HG02623 (cell line): ENCODE data around the gene PRKCH.

ENCODE experiments used
- ATAC-seq: cut with Tn5 transposase; IDR thresholded peaks from one replicate; pipeline ENCODE4 v1.9.1; 2021; ENCODE audit warnings: moderate library complexity; ENCODE audit not compliant: unreplicated experiment

The PRKCH gene

DNA sequence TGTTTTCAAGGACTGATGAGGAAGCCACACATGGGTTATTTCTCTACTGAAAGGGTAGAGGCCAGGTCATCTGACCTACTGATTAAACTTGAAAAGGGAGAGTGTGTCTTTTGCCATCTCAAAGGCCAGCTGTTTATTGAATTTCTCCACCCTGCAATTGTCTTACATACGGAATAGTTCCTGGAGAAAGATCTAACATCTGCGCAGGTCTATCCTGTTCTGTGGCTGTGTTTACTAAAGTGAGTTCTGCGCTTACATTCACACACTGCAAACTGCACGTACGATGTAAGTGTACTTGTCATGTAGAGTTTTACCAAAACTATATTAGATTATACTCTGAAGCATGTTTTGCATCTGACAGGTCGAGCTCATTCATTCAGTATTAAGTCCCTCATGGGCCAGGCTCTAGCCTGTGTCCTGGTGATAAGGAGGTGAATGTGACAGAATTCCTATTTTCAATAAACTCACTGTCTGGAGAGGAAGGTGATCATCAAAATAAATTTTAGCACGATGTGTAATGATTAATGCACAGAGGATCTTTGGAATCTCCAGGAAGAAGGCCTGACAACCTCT is 96.6 kb downstream of the PRKCH start:
- ATAC-seq, result no peak

DNA sequence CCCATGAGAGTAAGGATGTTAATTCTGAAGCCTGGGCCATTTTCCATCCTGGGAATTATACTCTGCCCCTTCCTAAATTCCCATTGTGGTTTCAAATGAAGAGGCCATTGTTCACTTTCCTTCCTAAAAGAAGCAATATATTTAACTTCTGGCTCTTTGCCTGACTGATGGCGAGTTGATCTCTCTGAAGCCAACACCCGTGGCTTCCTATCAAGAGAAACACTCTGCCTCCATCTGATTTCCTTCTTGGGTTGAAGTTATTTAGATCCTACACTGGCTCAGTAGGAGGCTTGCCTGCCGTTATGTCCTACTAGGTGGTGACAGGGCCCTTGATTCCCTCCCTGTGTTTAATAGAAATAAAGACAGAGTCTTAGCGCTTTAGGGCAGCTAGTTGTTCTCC is 97.4 kb downstream of the PRKCH start:
- no peak for ATAC-seq

DNA sequence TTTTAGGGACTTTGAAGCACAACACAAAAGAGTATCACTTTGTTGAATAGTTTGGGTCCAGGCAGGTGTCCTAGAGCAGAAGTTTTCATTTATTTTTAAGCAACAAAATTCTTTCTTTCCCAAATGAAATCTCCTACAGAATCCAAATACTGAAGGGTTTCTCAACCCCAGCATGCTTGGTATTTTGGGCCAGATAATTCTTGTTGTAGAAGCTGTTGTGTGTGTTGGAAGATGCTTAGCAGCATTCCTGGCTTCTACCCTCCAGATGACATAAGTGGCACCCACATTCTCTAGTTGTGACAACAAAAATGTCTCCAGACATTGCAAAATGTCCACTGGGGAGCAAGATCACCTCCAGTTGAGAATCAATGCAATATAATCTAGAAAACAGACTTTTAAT is 97.8 kb downstream of the PRKCH start:
- no peak for ATAC-seq

DNA sequence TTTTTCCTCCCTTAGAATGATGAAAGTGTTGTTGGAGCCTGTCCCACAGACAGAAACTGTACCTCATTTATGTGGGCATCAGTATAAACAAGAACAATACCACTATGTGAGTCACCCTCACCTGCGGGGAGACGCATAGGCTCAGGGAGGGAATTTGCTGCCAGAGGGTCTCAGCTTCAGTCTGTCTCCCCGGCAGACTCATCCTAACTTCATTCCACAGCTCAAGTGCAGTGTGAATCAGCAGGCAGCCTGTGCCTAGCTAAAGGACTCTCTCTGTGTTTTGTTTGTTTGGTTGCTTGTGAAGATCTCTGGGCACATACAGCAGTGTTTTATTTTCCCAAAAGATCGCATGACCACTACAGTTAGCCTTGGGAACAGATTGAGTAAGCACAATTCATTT is 98.9 kb downstream of the PRKCH start:
- ATAC-seq, result no peak

DNA sequence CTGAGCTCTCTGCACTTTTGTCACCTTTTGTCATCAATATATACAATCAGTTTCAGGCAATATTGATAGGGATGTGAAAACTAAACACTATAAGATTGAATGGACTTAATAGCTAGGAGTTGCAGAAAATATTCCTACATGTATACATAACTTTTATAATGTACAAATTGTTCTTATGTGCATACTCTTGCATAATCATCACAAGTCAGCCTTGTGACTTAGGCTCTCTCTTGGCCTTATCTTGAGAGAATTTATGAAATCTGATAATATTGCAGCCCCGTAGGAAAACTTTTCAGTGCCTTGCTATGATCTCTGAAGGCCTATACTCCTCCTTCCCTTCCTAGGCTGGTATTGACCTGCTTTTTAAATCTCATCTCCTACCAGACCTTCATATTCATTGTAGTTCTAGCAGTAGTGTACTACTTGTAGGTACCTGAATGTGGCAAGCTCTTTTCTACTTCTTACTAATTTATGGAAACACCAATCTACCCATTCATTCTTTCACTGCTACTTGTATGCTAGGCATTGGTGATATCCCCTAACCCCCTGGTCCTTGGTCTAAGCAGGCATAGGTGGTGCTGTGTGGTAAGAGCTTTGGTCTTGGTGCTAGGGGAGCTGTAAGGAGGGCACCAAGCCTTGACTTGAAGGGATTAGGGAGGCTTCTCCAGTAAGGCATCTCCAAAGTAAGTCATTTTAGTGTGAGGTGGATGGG is 100.0 kb downstream of the PRKCH start:
- no peak for ATAC-seq

DNA sequence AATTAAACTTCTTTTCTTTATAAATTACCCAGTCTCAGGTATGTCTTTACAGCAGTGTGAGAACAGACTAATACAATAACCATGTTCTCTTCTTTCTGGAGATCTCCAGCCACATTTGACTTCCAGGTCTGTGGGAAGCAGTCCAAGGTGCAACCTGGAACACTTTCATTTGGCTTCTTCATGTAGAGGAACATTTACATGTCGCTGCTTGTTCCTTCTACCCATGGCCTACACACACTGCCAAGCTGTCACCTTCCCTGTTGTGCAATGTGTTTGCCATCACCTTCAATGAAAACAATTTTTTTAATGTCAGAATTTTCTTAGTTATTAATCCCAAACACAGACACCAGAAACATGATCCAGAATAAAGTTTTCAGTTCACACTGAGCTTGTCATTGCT is 104.7 kb downstream of the PRKCH start:
- ATAC-seq, result no peak

DNA sequence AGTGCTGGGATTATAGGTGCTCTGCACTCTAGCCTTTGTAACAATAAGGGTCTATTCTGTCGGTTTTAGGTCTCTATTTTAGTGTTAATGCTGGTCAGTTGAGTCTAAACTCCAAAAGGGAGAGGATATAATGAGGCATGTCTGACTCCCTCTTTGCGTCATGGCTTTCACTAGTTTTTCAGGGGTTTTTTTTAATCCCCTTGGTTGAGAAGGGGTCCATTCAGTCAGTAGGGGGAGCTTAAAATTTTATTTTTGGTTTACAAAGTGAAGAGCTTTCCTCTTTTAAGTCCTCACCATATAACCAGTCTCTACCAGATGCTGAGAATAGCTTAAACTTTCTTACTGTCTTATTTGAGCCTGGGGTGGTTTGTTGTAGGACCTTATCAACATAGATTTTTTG is 106.9 kb downstream of the PRKCH start:
- ATAC-seq, result no peak

DNA sequence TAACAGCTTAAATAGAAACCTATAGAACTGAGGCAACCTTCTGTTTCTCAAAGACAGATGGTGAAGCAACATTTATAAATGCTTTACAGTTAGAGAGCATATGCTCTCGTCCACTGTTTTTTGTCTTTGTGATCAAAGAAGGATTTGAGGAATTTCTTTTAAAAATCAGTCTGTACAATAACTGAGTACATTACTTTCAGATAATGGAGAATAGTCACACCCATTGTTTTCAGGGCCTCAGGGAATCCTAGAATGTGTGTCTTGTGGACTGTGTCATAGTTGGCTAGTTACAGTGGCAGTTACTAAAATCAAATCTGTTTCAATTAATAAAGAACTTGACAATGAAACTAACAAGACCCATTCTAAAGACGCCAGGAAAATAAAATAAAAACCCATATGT is 107.9 kb downstream of the PRKCH start:
- no peak for ATAC-seq

DNA sequence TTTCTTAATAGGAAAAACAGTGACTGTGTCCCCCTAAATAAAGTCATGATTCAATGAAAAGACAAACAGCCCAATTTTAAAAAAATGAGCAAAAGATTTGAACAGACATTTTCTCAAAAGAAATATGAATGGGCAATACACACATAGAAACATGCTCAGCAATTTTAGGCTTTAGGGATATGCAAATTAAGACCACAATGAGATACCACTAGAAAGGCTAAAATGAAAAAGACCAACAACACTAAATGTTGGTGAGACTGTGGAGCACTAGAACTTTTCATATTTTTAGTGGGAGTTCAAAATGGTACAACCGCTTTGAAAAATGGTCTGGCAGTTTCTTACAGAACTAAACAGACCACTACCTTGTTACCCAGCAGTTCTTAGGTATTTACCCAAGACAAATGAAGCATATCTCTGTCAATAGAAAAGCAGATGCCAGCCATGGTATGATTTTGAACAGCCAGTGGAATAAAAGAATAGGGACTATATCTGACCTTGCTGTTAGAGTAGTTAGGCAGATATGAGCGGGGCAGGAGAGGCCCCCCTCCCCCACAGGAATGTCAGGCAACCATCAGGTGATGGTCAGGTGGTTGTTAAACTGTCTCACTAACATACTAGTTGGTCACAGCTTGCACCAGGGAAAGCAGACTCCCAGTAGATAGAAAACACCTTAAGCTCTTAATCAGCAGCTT is 108.8 kb downstream of the PRKCH start:
- no peak for ATAC-seq

DNA sequence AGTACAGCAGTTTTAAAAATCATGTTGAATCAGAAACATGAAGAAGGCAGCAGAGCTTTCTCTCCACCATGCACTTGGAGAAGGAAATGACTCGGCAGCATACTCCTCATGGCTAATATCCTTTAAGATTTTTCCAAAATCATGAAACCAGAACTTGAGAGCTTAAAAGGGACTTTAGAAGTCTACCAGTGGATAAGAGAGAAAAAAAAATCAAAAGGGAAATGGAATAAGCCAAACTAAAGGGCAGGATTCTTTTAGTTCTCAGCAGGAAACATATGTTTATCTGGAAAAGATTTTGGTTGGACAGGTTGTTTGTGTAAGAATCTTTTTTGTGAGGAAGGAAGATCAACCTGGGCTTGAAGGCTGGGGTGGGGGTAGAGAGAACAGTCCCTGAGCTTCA is 111.8 kb downstream of the PRKCH start:
- ATAC-seq, result no peak

DNA sequence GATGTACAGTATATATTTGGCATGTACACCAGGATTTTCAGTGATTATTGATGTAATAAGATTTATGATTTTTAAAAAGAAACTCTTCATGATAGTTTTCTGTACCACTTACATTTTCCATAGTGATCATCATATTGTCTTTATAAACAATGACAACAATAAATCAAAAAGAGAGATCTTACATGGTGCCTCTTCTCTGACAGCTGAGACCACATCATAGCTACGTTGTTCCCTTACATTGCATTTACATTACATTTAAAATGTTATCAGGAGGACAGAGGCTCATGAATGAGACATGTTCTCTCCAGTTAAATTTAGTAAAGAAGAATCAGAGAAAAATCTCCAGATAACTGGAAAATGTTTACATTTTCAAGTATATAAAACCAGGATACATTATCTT is 112.4 kb downstream of the PRKCH start:
- ATAC-seq, result no peak

DNA sequence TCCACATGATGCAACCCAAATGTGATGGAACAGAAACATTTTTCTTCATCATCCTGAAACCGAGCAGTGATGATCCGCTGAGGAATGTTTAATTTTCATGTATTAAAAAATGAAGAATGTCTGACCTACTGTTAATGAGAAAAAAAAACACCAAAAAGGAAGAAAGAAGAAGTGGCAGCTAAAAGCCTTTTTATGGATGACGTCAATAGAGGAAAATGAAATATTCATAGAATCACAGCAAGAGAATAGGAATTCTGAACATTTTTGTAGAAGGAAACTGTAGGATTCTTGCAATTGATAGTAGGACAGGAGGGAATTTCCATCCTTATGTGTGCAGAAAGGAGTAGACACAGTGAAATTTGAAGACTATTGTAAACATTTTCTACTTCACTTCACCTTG is 112.9 kb downstream of the PRKCH start:
- ATAC-seq, result no peak

DNA sequence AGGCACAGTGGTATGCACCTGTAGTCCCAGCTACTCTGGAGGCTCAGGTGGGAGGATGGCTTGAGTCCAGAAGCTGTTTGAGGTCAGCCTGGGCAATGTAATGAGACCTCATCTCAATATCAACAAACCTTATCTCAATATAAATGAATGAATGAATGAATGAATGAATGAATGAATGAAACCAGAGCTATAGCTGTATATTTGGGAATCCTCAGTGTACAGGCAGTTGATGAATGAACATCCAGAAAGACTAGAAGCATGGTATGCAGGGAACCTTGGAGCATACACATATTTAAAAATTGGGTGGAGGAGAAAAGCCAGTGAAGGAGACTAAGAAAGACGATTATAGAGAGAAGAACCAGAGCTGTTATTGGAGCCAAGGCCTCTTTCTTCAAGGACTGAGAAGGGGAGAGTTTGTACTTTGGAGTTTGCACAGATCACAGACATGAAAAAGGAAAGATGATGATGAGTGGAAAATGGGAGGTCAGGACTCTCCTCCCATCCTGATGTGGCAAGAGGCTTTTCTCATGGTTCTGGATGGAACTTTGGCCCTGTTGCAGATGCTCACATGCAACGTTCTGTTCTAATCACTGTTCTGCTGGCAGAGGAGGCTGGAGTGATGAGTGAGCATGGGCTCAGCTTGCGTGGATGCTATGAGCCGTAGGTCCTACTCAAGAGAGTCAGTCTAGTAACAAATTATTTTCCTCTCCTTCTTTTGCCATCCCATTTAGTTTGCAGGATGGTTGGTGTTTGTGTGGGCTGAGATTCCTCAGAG is 114.4 kb downstream of the PRKCH start:
- no peak for ATAC-seq

DNA sequence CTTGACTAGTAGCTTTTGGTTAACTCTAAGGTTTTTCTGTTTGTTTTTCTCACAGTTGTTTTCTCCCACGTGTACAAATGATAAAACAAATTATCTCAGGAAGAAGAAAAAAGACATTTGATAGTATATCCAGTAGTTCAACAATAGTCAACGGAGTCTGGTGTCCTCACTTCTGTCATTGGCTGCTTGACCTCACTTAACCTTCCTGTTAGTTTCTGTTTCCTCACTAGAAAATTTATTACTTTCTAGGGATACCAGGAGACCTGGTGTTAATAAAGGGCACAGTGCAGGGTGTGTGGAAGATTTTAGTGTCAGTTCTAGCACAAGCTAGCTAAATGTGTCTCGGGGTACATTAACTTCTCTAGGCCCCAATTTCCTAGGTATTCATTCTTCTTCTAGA is 116.0 kb downstream of the PRKCH start:
- ATAC-seq, result no peak

DNA sequence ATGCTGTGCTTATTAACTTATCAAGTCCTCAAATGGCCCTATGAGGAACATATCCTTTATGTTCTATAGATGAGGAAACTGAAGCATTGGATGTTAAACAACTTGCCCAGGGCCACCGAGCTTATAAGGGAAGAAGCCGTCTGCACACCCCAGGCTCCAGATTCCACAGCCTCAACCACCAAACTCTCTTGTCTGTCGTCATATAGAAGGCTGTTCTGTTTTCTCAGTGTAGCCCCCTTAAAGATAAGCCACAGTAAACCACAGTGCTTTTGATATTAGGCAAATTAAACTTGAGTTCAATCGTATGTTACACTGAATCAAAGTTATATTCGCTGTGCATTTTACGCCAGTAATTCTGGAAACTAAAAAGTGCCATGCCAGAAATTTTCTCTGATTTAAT is 116.7 kb downstream of the PRKCH start:
- no peak for ATAC-seq

DNA sequence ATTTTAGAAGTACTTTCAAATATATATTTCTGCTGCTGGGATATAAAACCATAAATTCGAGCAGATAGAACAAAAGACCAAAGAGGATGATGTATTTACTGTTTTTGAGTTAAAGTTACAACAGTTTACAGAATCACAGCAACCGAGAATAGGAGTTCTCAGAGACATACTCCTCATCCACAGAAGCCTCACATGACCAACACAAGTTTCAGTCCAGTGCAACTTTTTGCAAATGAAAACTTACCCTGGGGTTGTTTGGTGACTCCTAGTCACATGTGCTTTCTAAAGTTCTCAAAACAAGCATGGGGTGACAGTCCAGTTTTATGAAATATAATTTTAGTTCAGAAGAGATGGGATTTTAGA is 117.1 kb downstream of the PRKCH start:
- ATAC-seq, result no peak

DNA sequence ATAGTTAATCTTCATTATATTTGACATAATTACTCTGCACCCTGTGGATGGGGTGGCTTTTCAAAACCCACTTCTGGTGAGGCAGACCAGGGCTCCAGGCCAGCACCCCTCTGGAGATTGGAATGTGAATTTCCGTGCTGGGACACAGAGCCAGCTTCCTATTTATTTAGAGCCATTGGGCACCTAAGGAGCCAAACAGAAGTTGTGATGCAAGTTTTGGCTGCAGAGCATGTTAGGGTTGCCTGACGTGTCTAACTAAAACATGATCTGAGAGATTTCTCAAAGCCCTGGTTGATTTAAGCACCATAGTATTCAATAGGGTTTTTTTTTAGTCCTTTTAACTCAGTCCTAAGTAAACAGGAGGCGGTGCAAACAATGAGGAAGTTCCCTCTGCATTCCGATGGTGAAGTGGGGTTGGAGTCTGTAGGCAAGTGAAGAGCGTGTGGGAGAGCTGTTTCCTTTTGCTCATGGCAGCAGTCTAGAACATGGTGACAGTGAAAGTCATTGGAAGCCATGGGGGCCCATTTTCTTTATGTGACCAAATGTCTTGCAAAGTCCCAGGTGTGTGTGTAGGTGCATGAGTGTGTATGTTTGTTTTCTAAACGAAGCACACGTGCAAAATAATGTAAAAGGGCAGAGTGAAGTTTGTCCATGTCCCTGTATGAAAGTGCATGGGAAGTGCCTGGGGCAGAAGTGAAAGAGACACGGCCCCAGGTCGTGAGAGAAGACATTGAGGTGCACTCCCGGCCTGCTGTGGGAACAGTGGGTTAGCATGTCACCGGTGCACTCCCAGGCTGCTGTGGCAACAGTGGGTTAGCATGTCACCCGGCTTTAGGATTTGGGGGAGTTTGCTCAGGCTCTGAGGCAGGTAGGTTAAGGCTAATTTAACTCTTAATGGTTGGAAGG is 117.7 kb downstream of the PRKCH start:
- peak; percentile 48 for ATAC-seq

DNA sequence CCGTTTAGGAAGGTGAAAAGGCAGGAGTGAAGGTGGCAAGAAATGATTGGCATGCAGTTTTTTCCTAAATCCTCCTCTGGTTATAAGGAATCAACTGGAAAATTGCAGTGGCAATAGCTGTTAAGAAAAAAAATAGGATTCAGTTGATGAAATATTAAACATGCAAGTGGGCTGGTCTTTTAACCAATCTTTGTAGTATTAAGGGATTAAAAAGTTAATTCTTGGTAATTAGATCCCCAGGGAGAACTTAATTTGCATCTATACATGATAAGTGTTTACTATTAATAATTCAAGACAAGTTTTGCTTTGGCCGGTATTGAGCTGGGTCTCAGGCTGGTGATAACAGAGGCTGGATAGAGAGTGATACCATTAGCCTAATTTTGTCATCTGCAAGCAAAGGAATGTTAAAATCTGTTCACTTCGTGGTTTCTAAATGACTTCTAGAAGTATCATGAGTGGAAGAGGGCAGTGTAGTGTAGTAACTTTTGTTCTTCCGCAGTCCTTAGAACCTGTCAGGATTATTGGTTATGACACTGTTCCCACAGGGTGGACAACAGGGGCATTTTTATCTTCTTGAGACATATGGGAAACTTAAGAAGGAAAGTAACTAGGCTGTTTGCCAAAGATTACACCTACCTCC is 118.5 kb downstream of the PRKCH start:
- ATAC-seq, result no peak

DNA sequence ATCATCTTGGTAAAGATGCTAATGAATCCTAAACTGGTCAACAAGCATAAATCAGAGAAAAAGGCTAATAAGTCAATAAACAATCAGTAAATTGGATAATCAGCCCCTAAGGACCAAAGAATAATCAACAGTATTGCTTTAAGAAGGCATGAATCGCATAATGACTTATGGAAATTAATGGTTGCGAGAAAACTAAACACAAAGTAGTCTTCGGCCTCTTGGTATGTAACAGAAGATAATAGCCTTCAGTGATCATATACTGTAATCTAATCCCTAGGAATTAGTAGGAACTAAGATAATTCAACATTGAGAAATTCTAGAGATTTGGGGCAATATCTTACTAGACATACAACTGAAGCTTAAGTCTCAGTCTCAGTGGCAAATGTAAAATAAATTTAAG is 122.1 kb downstream of the PRKCH start:
- no peak for ATAC-seq

DNA sequence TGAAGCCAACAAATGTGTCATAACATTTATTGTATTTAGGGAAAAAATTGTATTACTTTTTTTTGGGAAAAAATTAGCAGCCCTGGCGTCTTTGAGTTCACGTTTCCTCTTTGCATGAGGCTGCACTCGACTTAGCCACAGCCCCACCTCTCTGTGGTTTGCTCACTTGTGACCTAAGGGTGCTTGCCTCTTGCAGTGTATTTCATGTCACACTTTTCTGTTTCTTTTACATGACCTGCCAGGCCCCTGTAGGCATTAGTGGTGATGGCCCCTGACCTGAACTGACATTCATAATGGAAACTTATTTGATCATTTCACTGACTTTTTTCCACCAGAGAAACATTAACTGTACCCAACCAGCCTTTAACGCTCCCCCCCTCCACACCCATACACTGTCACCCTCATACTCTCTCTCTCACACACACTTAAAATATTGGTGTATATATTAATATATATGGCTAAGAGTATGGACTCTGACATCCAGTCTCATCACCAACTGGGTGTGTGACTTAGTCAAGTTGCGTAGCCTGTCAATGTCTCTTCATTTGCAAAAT is 122.9 kb downstream of the PRKCH start:
- ATAC-seq, result peak; percentile 86
